HCT116 (cell line): ENCODE data around the gene LIN7B. TPM values are rescaled to one million over a fixed set of nuclear protein-coding genes. Genes with fewer than 3 reads are reported as not detected.

Experiments
- ATAC-seq: fragments of 200-7000 bp; cut with Tn5 transposase; 2 replicates; pipeline ENCODE4 v1.9.1; 2020; ENCODE audit warnings: mild to moderate bottlenecking, moderate library complexity
- BruUV-seq: library from RNA; stranded (reverse); fragments of 400-500 nt; replicated peaks from 2 replicates; lab custom pipeline; 2021; lab: Mats Ljungman, UMichigan
- CTCF ChIA-PET: fragments of 300-600 bp; sonication (Branson Sonifier 250); formaldehyde crosslinking; loops from one replicate; lab custom pipeline; 2021; ENCODE audit warnings: antibody characterized with exemption; lab: Charles Lee
- POLR2A ChIA-PET: fragments of 300-600, 350-600 bp; sonication (Branson Sonifier 250); formaldehyde crosslinking; loops from one replicate; lab custom pipeline; 2021; ENCODE audit warnings: antibody characterized with exemption; lab: Charles Lee
- RAD21 ChIA-PET, 2 experiments: fragments of 300-600 bp; sonication (Branson Sonifier 250); formaldehyde crosslinking; loops; one replicate each; lab custom pipeline; 2023; ENCODE audit warnings: low total read pairs in 2 of 2; ENCODE audit not compliant: uncharacterized antibody in 2 of 2, unreplicated experiment in 2 of 2, low non-redundant PET in 1 of 2; lab: Charles Lee
- DNase-seq: peaks from one replicate; pipeline ENCODE4 v3.0.0-alpha.2; 2010; ENCODE audit warnings: low read depth, low spot score
- H2AFZ ChIP-seq: fragments of 200-600 bp; shearing (Covaris generic), sonication (generic); 2 replicates; pipeline ENCODE4 v1.6.1; 2017; ENCODE audit warnings: low read depth, mixed run types, mixed read lengths, antibody characterized with exemption, low read length; ENCODE audit not compliant: poor library complexity, severe bottlenecking
- H3K27ac ChIP-seq: 2 replicates; pipeline ENCODE4 v1.5.1; 2012; ENCODE audit warnings: low read depth, low read length
- H3K27me3 ChIP-seq: fragments of 200-600 bp; sonication (generic); 2 replicates; pipeline ENCODE4 v1.6.1; 2016; ENCODE audit warnings: mixed run types, low read length, mixed read lengths; ENCODE audit not compliant: insufficient read depth
- H3K36me3 ChIP-seq, 2 experiments: fragments of 200-500 bp in 1 of 2; fragments of 200-600 bp in 1 of 2; sonication (Bioruptor generic) in 1 of 2; sonication (generic) in 1 of 2; 2 replicates each; pipeline versions ENCODE4 v1.5.1 to v1.6.1; 2014 to 2016; ENCODE audit warnings: low read length in 2 of 2, inconsistent platforms in 1 of 2, mixed read lengths in 1 of 2, mixed run types in 1 of 2; ENCODE audit not compliant: insufficient read depth in 2 of 2, control insufficient read depth in 1 of 2
- H3K4me1 ChIP-seq, 2 experiments: fragments of 200-600 bp in 1 of 2; sonication (generic) in 1 of 2; 2 replicates each; pipeline versions ENCODE4 v1.5.1 to v1.6.1; 2012 to 2017; ENCODE audit warnings: low read length in 2 of 2, inconsistent platforms in 1 of 2, mild to moderate bottlenecking in 1 of 2, mixed read lengths in 1 of 2, mixed run types in 1 of 2, moderate library complexity in 1 of 2; ENCODE audit not compliant: insufficient read depth in 2 of 2, control insufficient read depth in 1 of 2
- H3K4me2 ChIP-seq: fragments of 200-600 bp; sonication (generic); 2 replicates; pipeline ENCODE4 v1.6.1; 2017; ENCODE audit warnings: mixed run types, low read length, mixed read lengths
- H3K4me3 ChIP-seq, 2 experiments: fragments of 200-600 bp in 1 of 2; sonication (generic) in 1 of 2; replicated peaks in 1 of 2; 2 replicates each; pipeline ENCODE4 v1.5.1; 2011 to 2016; ENCODE audit warnings: low read length in 2 of 2, control low read depth in 1 of 2, low read depth in 1 of 2, mild to moderate bottlenecking in 1 of 2, mixed read lengths in 1 of 2, mixed run types in 1 of 2
- H3K79me2 ChIP-seq: fragments of 200-600 bp; sonication (generic); 2 replicates; pipeline ENCODE4 v1.6.1; 2017; ENCODE audit warnings: mild to moderate bottlenecking, mixed run types, low read length, moderate library complexity, mixed read lengths; ENCODE audit not compliant: insufficient read depth
- H3K9ac ChIP-seq: fragments of 200-600 bp; sonication (generic); 2 replicates; pipeline ENCODE4 v1.6.1; 2016; ENCODE audit warnings: low read length, mixed read lengths
- H3K9me2 ChIP-seq: fragments of 200-600 bp; sonication (generic), shearing (Covaris generic); 2 replicates; pipeline ENCODE4 v1.6.1; 2017; ENCODE audit warnings: mixed run types, mild to moderate bottlenecking, moderate library complexity; ENCODE audit not compliant: insufficient read depth
- H3K9me3 ChIP-seq, 2 experiments: fragments of 200-500 bp in 1 of 2; fragments of 200-600 bp in 1 of 2; sonication (Bioruptor generic) in 1 of 2; sonication (generic) in 1 of 2; 2 replicates each; pipeline ENCODE4 v1.6.1; 2014 to 2017; ENCODE audit warnings: low read length in 2 of 2, mixed read lengths in 2 of 2, inconsistent platforms in 1 of 2, low read depth in 1 of 2, mild to moderate bottlenecking in 1 of 2, mixed run types in 1 of 2, moderate library complexity in 1 of 2; ENCODE audit not compliant: control insufficient read depth in 1 of 2, insufficient read depth in 1 of 2
- H4K20me1 ChIP-seq: fragments of 200-600 bp; sonication (generic), shearing (Covaris generic); 2 replicates; pipeline ENCODE4 v1.6.1; 2017; ENCODE audit warnings: mixed run types, mild to moderate bottlenecking, moderate library complexity; ENCODE audit not compliant: insufficient read depth
- ATF3 ChIP-seq: IDR thresholded peaks from 2 replicates; pipeline ENCODE4 v1.6.1; 2012
- EGR1 ChIP-seq: IDR thresholded peaks from 2 replicates; pipeline ENCODE4 v1.6.1; 2012; ENCODE audit warnings: low read depth
- ELF1 ChIP-seq: IDR thresholded peaks from 2 replicates; pipeline ENCODE4 v1.6.1; 2012; ENCODE audit warnings: low read depth, borderline replicate concordance
- EZH2 ChIP-seq: fragments of 200-600 bp; sonication (generic); IDR thresholded peaks from 2 replicates; pipeline ENCODE4 v1.6.1; 2017; ENCODE audit warnings: antibody characterized with exemption, mixed run types
- EZH2phosphoT487 ChIP-seq: fragments of 200-600 bp; IDR thresholded peaks from 2 replicates; pipeline ENCODE4 v1.6.1; 2018; ENCODE audit warnings: antibody characterized with exemption, borderline replicate concordance
- FOSL1 ChIP-seq: IDR thresholded peaks from 2 replicates; pipeline ENCODE4 v1.6.1; 2012; ENCODE audit warnings: low read depth
- POLR2A ChIP-seq: IDR thresholded peaks from 2 replicates; pipeline ENCODE4 v1.7.0; 2011; ENCODE audit warnings: borderline replicate concordance; ENCODE audit not compliant: insufficient read depth, insufficient read length; ENCODE audit errors: extremely low read depth
- POLR2AphosphoS5 ChIP-seq: IDR thresholded peaks from 2 replicates; pipeline ENCODE4 v1.6.1; 2011; ENCODE audit warnings: mild to moderate bottlenecking, low read depth, low read length, moderate library complexity
- REST ChIP-seq: IDR thresholded peaks from 2 replicates; pipeline ENCODE4 v1.6.1; 2012; ENCODE audit warnings: low read depth
- SIN3A ChIP-seq: IDR thresholded peaks from 2 replicates; pipeline ENCODE4 v1.6.1; 2012; ENCODE audit warnings: low read depth
- SP1 ChIP-seq: IDR thresholded peaks from 2 replicates; pipeline ENCODE4 v1.6.1; 2012; ENCODE audit warnings: low read depth
- YY1 ChIP-seq: IDR thresholded peaks from 2 replicates; pipeline ENCODE4 v1.6.1; 2011; ENCODE audit warnings: low read length, low read depth, moderate library complexity, mild to moderate bottlenecking; ENCODE audit not compliant: insufficient replicate concordance; ENCODE audit errors: extremely low read depth
- ZBTB33 ChIP-seq: IDR thresholded peaks from 2 replicates; pipeline ENCODE4 v1.6.1; 2011; ENCODE audit warnings: mild to moderate bottlenecking, low read length, moderate library complexity; ENCODE audit not compliant: insufficient replicate concordance; ENCODE audit errors: extremely low read depth
- ZFX ChIP-seq: fragments of 450-650 bp; IDR thresholded peaks from 2 replicates; pipeline ENCODE4 v1.6.1; 2017
- ZNF274 ChIP-seq: fragments of 200-500 bp; sonication (Bioruptor generic); IDR thresholded peaks from 2 replicates; pipeline ENCODE4 v1.6.1; 2014; ENCODE audit warnings: mild to moderate bottlenecking, low read depth, low read length, inconsistent platforms
- intact Hi-C: fragments of 100-400 bp; cut with micrococcal nuclease; formaldehyde crosslinking; loops from 2 replicates; pipeline ENCODE4 v1.10.0; 2022
- total RNA-seq: library from RNA; stranded (reverse); gene quantifications from one replicate; pipeline ENCODE4 v1.2.1, GENCODE V29; 2021; ENCODE audit not compliant: unreplicated experiment

Gene LIN7B
- total RNA-seq, 1 experiment from 2014 or later, result 7.2 TPM

GRCh38 chr19:49070416-49070815 lies 43.8 kb upstream of the LIN7B start:
- TF ChIP-seq EGR1 (no peak), EZH2phosphoT487 (no peak), ZNF274 (no peak), ZFX (no peak)
- Histone ChIP-seq H2AFZ (no peak overlapping the region), H3K4me3 (no peak overlapping the region), H3K9me2 (no peaks in the 10 kb centered on the region), H3K27me3 (no peaks in the 10 kb centered on the region), H3K4me1 (peaks cover 20 to 34% of the 10 kb centered on the region in 2 experiments), H3K79me2 (no peaks in the 10 kb centered on the region), H3K9me3 (no peaks in the 10 kb centered on the region), H4K20me1 (no peaks in the 10 kb centered on the region), H3K36me3 (no peaks in the 10 kb centered on the region), H3K9ac (no peak overlapping the region), H3K27ac (no peak overlapping the region), H3K4me2 (no peak overlapping the region)
- ChIA-PET POLR2A (interaction anchor here (1.3 kb wide), 1 partner anchor 13 kb away, joined by 4 read pairs; the partner anchor contains the start of gene CGB7), CTCF (interaction anchor here (0.9 to 1.0 kb wide), 2 partner anchors 27 to 77 kb away, joined by 3 read pairs; partner anchors contain the start of gene RUVBL2), RAD21 (no interaction called here)
- no TSS peak for BruUV-seq
- no peak for DNase-seq
- ATAC-seq, result no peak
- intact Hi-C loops, result no loop called here

GRCh38 chr19:49071860-49072547 lies 42.2 kb upstream of the LIN7B start:
- no peaks in the 10 kb centered on the region for H3K27me3 ChIP-seq
- no peaks in the 10 kb centered on the region for H4K20me1 ChIP-seq
- no peaks in the 10 kb centered on the region for H3K79me2 ChIP-seq
- no peaks in the 10 kb centered on the region for H3K9me2 ChIP-seq
- no peak overlapping the region for H2AFZ ChIP-seq
- no peak overlapping the region for H3K4me2 ChIP-seq
- BruUV-seq, result no TSS peak
- no peak overlapping the region for H3K27ac ChIP-seq
- no peaks in the 10 kb centered on the region for H3K36me3 ChIP-seq
- ChIA-PET POLR2A (no interaction called here), CTCF (no interaction called here), RAD21 (no interaction called here)
- H3K4me1 ChIP-seq, result peaks cover 17 to 19% of the 10 kb centered on the region in 2 experiments
- H3K9ac ChIP-seq, result no peak overlapping the region
- DNase-seq (no peak), ATAC-seq (no peak)
- intact Hi-C loops, result no loop called here
- no peaks in the 10 kb centered on the region for H3K9me3 ChIP-seq
- H3K4me3 ChIP-seq, result no peak overlapping the region
- TF ChIP-seq POLR2A (no peak), POLR2AphosphoS5 (no peak), EGR1 (no peak), SIN3A (no peak), FOSL1 (no peak), SP1 (no peak), ELF1 (no peak), ATF3 (no peak), YY1 (no peak), ZFX (no peak), ZBTB33 (no peak), EZH2 (no peak), REST (no peak)
